Thyroid gland (tissue), 4 donors: ENCODE data around the gene TSPO. TPM values are rescaled to one million over a fixed set of nuclear protein-coding genes. Genes with fewer than 3 reads are reported as not detected.

Experiments
- DNase-seq, 2 donors: peaks; one replicate each; pipeline ENCODE4 v3.0.0-alpha.2; 2019
- H3K27ac ChIP-seq, 3 donors: fragments of 200-600 bp; sonication (generic); 1 replicate in 2 of 3; 2 replicates in 1 of 3; pipeline ENCODE4 v1.5.1; 2016 to 2019; ENCODE audit warnings: mild to moderate bottlenecking in 1 of 3, moderate library complexity in 1 of 3
- H3K27me3 ChIP-seq: fragments of 200-600 bp; sonication (generic); one replicate; pipeline ENCODE4 v1.5.1; 2019
- H3K36me3 ChIP-seq, 2 donors: fragments of 200-600 bp; sonication (generic); one replicate each; pipeline ENCODE4 v1.5.1; 2016 to 2019
- H3K4me1 ChIP-seq, 2 donors: fragments of 200-600 bp; sonication (generic); one replicate each; pipeline ENCODE4 v1.5.1; 2017 to 2019
- H3K4me3 ChIP-seq, 3 donors: fragments of 200-600 bp; sonication (generic); replicated peaks in 1 of 3; 1 replicate in 2 of 3; 2 replicates in 1 of 3; pipeline ENCODE4 v1.5.1; 2016; ENCODE audit warnings: mild to moderate bottlenecking in 1 of 3
- H3K9me3 ChIP-seq: fragments of 200-600 bp; sonication (generic); one replicate; pipeline ENCODE4 v1.5.1; 2017
- CTCF ChIP-seq, 6 experiments: fragments of 200-600 bp in 3 of 6; fragments of 450-650 bp in 3 of 6; sonication (generic) in 3 of 6; IDR thresholded peaks; one replicate each; pipeline ENCODE4 v1.5.1; 2016 to 2019; ENCODE audit warnings: antibody characterized with exemption in 6 of 6, mild to moderate bottlenecking in 2 of 6, inconsistent platforms in 1 of 6, moderate library complexity in 1 of 6
- POLR2A ChIP-seq, 2 donors: fragments of 450-650 bp; IDR thresholded peaks; one replicate each; pipeline ENCODE4 v1.6.1; 2017; ENCODE audit warnings: antibody characterized with exemption in 2 of 2, mild to moderate bottlenecking in 2 of 2, moderate library complexity in 1 of 2
- WGBS, 2 donors: methylation state at CpG; one replicate each; pipeline ENCODE4 v1.1.5; 2017; 5-methylcytosine and 5-hydroxymethylcytosine counted together
- intact Hi-C: fragments of 100-400 bp; cut with DNase I; formaldehyde crosslinking; loops from one replicate; pipeline ENCODE4 v1.15.1; 2023
- total RNA-seq, 4 donors: library from RNA; depleted of rRNA; stranded (reverse); fragments of >200 nt; gene quantifications; one replicate each; pipeline ENCODE4 v1.2.3, GENCODE V29; 2016

Gene TSPO
- total RNA-seq, 4 donors from 2014 or later: 87.4 to 234 (median 170) TPM

- intact Hi-C loops: no loop called here
- no peaks in the 10 kb centered on the region for H3K27me3 ChIP-seq
- no peak overlapping the region for H3K4me3 ChIP-seq
- no peaks in the 10 kb centered on the region for H3K9me3 ChIP-seq
- H3K27ac ChIP-seq: no peak overlapping the region
- 82 to 90% methylated on average over 3 to 5 of the region's 6 CpGs for WGBS, 2 donors
- DNase-seq: no peak
- H3K36me3 ChIP-seq: no peaks in the 10 kb centered on the region
- TF ChIP-seq CTCF (IDR thresholded peaks at IDR 0.05) (no peak), POLR2A (IDR thresholded peaks at IDR 0.05) (no peak)
- H3K4me1 ChIP-seq: peaks cover 16 to 21% of the 10 kb centered on the region in 2 donors
Observed at GRCh38 chr22:43148581-43148980, 2.8 kb upstream of the TSPO start.

GRCh38 chr22:43150731-43151206 is 590 bp upstream of the TSPO start:
- Histone ChIP-seq H3K27me3 (no peaks in the 10 kb centered on the region), H3K36me3 (no peaks in the 10 kb centered on the region), H3K9me3 (no peaks in the 10 kb centered on the region), H3K27ac (peak overlapping the region in 2 of 3 donors; percentile 67 to 74), H3K4me1 (peaks cover 16 to 21% of the 10 kb centered on the region in 2 donors), H3K4me3 (peak overlapping the region in 1 of 3 donors; percentile 63)
- DNase-seq: no peak
- TF ChIP-seq CTCF (IDR thresholded peaks at IDR 0.05) (no peak), POLR2A (IDR thresholded peaks at IDR 0.05) (no peak)
- intact Hi-C loops: no loop called here
- WGBS, 2 donors: 58 to 78% methylated on average over 7 to 14 of the region's 15 CpGs

- H3K27ac ChIP-seq: peak overlapping the region; percentile 67 to 74 (median 74)
- H3K4me1 ChIP-seq: peaks cover 16 to 21% of the 10 kb centered on the region in 2 donors
- H3K9me3 ChIP-seq: no peaks in the 10 kb centered on the region
- 16 to 40% methylated on average over 1 to 15 of the region's 18 CpGs for WGBS, 2 donors
- TF ChIP-seq POLR2A (IDR thresholded peaks at IDR 0.05) (no peak), CTCF (IDR thresholded peaks at IDR 0.05) (no peak)
- H3K36me3 ChIP-seq: no peaks in the 10 kb centered on the region
- H3K4me3 ChIP-seq: peak overlapping the region; percentile 39 to 80 (median 63)
- no peaks in the 10 kb centered on the region for H3K27me3 ChIP-seq
- intact Hi-C loops: no loop called here
- DNase-seq: no peak
Observed at GRCh38 chr22:43152003-43152356, 621 bp downstream of the TSPO start.

- TF ChIP-seq POLR2A (IDR thresholded peaks at IDR 0.05) (peak in 1 of 2 donors; percentile 22), CTCF (IDR thresholded peaks at IDR 0.05) (no peak)
- H3K4me1 ChIP-seq: peaks cover 16 to 21% of the 10 kb centered on the region in 2 donors
- H3K27me3 ChIP-seq: no peaks in the 10 kb centered on the region
- peak overlapping the region; percentile 39 to 80 (median 63) for H3K4me3 ChIP-seq
- no peaks in the 10 kb centered on the region for H3K36me3 ChIP-seq
- intact Hi-C loops: no loop called here
- H3K9me3 ChIP-seq: no peaks in the 10 kb centered on the region
- WGBS, 2 donors: 23 to 32% methylated on average over 5 to 12 of the region's 22 CpGs
- DNase-seq: peak; percentile 83 to 85
- H3K27ac ChIP-seq: peak overlapping the region; percentile 67 to 74 (median 74)
Observed at GRCh38 chr22:43152357-43153071, 1.2 kb downstream of the TSPO start.

DNA sequence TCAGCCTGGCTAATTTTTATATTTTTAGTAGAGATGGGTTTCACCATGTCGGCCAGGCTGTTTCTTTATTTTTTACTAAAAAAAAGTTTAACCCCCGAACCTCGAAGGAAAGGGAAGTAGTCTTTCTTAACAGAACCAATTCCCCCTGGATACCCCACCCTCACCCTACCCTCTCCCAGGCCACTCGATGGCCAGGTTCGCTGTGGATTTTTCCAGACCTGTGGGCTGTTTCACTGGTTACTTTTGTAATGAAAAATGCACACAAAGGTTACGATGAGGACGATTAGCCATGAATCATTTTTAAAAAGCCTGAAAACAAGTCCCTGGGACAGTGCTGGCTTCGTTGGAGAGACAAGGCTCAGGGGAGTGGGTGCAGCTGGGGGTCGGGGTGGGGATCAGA is 2.5 kb downstream of the TSPO start:
- DNase-seq: no peak
- Histone ChIP-seq H3K9me3 (no peaks in the 10 kb centered on the region), H3K36me3 (no peaks in the 10 kb centered on the region), H3K27ac (no peak overlapping the region), H3K27me3 (no peaks in the 10 kb centered on the region), H3K4me1 (peaks cover 16 to 21% of the 10 kb centered on the region in 2 donors), H3K4me3 (no peak overlapping the region)
- 68 to 74% methylated on average over 9 of the region's 9 CpGs for WGBS, 2 donors
- intact Hi-C loops: no loop called here
- TF ChIP-seq POLR2A (IDR thresholded peaks at IDR 0.05) (no peak), CTCF (IDR thresholded peaks at IDR 0.05) (no peak)
